ENCODE measurements around the gene ARHGEF28.

GRCh38 chr5:73722231-73722630 lies 96.2 kb downstream of the ARHGEF28 start:
- TF ChIP-seq CTCF (IDR thresholded peaks at IDR 0.05; ENCODE audit: borderline replicate concordance, extremely low read depth, low read length, poor library complexity, severe bottlenecking): no peak
- TF ChIP-seq EZH2 (IDR thresholded peaks at IDR 0.05; ENCODE audit: borderline replicate concordance, low read depth, low read length, severe bottlenecking): no peak

Measured in DND-41 (cell line).